ENCODE results near the gene GPX3. TPM values are rescaled to one million over a fixed set of nuclear protein-coding genes. Genes with fewer than 3 reads are reported as not detected.
A peak's percentile ranks its signal among the peaks of the same experiment; 100 is the strongest.

Gene GPX3
- total and polyA plus RNA-seq, 9 of the 15 experiments (the other 6 are each of a cell fraction or from before 2014, with no cell fraction given), result 0.25 to 0.86 TPM; not detected in 7

DNA sequence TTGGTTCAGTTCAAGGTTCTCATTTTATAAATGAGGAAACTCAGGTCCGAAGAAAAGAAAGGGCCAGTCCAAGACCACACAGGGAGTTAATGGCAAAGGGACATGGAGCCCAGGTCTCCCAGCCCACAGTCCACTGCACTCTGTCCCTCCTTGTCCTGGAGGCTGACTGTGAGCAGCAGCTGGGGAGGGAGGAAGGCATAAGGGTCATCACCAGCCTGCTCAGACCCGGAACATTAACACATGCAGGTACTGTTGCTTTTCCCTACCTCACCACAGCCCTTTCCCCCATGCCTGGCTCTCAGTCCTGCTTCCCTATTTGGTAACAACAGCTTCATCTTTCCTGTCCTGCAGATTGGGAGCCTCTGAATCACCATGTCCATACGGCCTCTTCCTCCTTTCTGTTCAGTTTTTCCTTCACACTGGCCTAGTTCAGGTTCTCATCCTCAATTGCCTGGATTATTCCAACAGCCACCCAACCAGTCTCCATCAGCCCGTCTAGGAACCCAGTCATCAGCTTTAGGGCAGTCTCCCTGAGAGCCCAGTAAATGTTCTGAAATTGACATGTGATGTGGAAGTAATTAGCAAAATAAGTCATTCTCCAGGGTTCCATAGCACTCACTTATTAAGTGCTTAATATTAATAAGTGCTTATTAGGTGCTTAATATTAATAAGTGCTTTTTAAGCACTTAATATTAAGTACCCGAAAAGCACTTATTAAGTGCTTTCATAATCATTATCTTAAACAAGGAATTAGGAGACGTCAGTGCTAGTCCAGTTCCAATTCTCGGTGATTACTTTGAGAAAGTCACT, 4.3 kb downstream of the GPX3 start (continued):
- no peak for TF ChIP-seq ARID4B (CRISPR knock-in tag; IDR thresholded peaks at IDR 0.05)
- TF ChIP-seq, protein P1, sequence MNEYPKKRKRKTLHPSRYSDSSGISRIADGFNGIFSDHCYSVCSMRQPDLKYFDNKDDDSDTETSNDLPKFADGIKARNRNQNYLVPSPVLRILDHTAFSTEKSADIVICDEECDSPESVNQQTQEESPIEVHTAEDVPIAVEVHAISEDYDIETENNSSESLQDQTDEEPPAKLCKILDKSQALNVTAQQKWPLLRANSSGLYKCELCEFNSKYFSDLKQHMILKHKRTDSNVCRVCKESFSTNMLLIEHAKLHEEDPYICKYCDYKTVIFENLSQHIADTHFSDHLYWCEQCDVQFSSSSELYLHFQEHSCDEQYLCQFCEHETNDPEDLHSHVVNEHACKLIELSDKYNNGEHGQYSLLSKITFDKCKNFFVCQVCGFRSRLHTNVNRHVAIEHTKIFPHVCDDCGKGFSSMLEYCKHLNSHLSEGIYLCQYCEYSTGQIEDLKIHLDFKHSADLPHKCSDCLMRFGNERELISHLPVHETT (CRISPR knock-in tag; conservative IDR thresholded peaks at IDR 0.05 in 1 of 2, IDR thresholded peaks at IDR 0.05 in 1 of 2), result no peak
- TF ChIP-seq ZBTB40 (IDR thresholded peaks at IDR 0.05), result no peak
- TF ChIP-seq ZBTB40 (CRISPR knock-in tag; IDR thresholded peaks at IDR 0.05), result peak; percentile 60
- no peak for TF ChIP-seq YY1 (IDR thresholded peaks at IDR 0.05; ENCODE audit: borderline replicate concordance in 1 of 3, control insufficient read depth in 1 of 3, extremely low read depth in 1 of 3, insufficient read depth in 3 of 3, insufficient read length in 1 of 3, insufficient replicate concordance in 2 of 3, low read depth in 1 of 3, low read length in 2 of 3)
- no peak for TF ChIP-seq CHD4 (IDR thresholded peaks at IDR 0.05; ENCODE audit: insufficient read depth, insufficient replicate concordance, low read depth, low read length, poor library complexity, severe bottlenecking)
- TF ChIP-seq GTF2E2 (tag; IDR thresholded peaks at IDR 0.05), result no peak; the same call in 1 of the 2 replicates
- TF ChIP-seq CEBPG (CRISPR knock-in tag; IDR thresholded peaks at IDR 0.05), result no peak
- TF ChIP-seq CEBPG (tag; conservative IDR thresholded peaks at IDR 0.05 in 1 of 2, IDR thresholded peaks at IDR 0.05 in 1 of 2), result no peak

Measured in K562 (cell line).